Measurements from ENCODE around the gene AFF2.

DNA sequence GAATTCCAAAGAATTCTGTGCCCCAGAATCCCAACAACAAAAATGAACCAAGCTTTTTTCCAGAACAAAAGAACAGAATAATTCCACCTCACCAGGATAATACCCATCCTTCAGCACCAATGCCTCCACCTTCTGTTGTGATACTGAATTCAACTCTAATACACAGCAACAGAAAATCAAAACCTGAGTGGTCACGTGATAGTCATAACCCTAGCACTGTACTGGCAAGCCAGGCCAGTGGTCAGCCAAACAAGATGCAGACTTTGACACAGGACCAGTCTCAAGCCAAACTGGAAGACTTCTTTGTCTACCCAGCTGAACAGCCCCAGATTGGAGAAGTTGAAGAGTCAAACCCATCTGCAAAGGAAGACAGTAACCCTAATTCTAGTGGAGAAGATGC is 161.6 kb downstream of the AFF2 start:
- TF ChIP-seq, protein P1, sequence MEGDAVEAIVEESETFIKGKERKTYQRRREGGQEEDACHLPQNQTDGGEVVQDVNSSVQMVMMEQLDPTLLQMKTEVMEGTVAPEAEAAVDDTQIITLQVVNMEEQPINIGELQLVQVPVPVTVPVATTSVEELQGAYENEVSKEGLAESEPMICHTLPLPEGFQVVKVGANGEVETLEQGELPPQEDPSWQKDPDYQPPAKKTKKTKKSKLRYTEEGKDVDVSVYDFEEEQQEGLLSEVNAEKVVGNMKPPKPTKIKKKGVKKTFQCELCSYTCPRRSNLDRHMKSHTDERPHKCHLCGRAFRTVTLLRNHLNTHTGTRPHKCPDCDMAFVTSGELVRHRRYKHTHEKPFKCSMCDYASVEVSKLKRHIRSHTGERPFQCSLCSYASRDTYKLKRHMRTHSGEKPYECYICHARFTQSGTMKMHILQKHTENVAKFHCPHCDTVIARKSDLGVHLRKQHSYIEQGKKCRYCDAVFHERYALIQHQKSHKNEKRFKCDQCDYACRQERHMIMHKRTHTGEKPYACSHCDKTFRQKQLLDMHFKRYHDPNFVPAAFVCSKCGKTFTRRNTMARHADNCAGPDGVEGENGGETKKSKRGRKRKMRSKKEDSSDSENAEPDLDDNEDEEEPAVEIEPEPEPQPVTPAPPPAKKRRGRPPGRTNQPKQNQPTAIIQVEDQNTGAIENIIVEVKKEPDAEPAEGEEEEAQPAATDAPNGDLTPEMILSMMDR (IDR thresholded peaks at IDR 0.05) = no peak
- TF ChIP-seq POLR2AphosphoS5 (IDR thresholded peaks at IDR 0.05) = no peak
- TF ChIP-seq POLR2A (IDR thresholded peaks at IDR 0.05) = no peak
